Endothelial cell (in vitro differentiated cells): ENCODE measurements around the gene KNTC1. TPM values are rescaled to one million over a fixed set of nuclear protein-coding genes. Genes with fewer than 3 reads are reported as not detected.

Source experiments
- DNase-seq: peaks from one replicate; pipeline ENCODE4 v3.0.0; 2021; ENCODE audit warnings: low spot score
- H3K27ac Mint-ChIP-seq: one replicate; pipeline ENCODE4 v1.8.0; 2021; ENCODE audit warnings: mixed read lengths, inconsistent platforms; ENCODE audit not compliant: unreplicated experiment
- H3K27me3 Mint-ChIP-seq: one replicate; pipeline ENCODE4 v1.8.0; 2021; ENCODE audit warnings: mild to moderate bottlenecking, moderate library complexity, mixed read lengths, inconsistent platforms; ENCODE audit not compliant: unreplicated experiment
- H3K36me3 Mint-ChIP-seq: one replicate; pipeline ENCODE4 v1.8.0; 2021; ENCODE audit warnings: mild to moderate bottlenecking, low read depth, mixed read lengths, inconsistent platforms; ENCODE audit not compliant: unreplicated experiment
- H3K4me1 Mint-ChIP-seq: one replicate; pipeline ENCODE4 v1.8.0; 2021; ENCODE audit warnings: mild to moderate bottlenecking, mixed read lengths, inconsistent platforms; ENCODE audit not compliant: unreplicated experiment
- H3K4me3 Mint-ChIP-seq: one replicate; pipeline ENCODE4 v1.8.0; 2021; ENCODE audit warnings: mild to moderate bottlenecking, mixed read lengths, inconsistent platforms; ENCODE audit not compliant: unreplicated experiment
- H3K9me3 Mint-ChIP-seq: one replicate; pipeline ENCODE4 v1.8.0; 2021; ENCODE audit warnings: mixed read lengths, inconsistent platforms; ENCODE audit not compliant: unreplicated experiment
- CTCF ChIP-seq: fragments of 200-600 bp; sonication (generic); IDR thresholded peaks from one replicate; pipeline ENCODE4 v1.5.0; 2021; ENCODE audit warnings: antibody characterized with exemption; ENCODE audit not compliant: unreplicated experiment
- total RNA-seq: library from RNA; stranded (reverse); fragmentation: NEBNext Ultra II Directional; extraction: Animal tissue kit (Norgen Biotek cat#: 25700); gene quantifications from one replicate; pipeline ENCODE4 v1.2.1, GENCODE V29; 2021; ENCODE audit not compliant: unreplicated experiment

The KNTC1 gene
- total RNA-seq, 1 donor from 2014 or later = 32.6 TPM

DNA sequence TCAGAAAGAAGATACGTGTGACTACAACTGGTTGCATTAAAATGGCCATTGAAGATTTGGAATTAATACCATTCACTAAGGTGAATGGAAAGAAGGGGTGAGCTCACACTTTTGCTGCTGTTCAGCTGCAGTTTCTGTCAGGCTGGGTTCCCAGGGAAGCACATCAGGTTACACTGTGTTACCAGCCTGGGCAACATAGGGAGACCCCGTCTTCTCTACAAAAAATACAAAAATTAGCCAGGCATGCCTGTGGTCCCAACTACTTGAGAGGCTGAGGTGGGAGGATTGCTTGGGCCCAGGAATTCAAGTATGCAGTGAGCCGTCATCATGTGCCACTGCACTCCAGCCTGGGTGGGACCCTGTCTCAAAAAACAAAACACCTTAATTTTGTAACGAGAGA lies 13.4 kb upstream of the KNTC1 start:
- TF ChIP-seq CTCF = no peak
- H3K9me3 Mint-ChIP-seq = no peaks in the 10 kb centered on the region
- H3K36me3 Mint-ChIP-seq = peaks cover 47% of the 10 kb centered on the region
- H3K27me3 Mint-ChIP-seq = no peaks in the 10 kb centered on the region
- H3K4me3 Mint-ChIP-seq = no peak overlapping the region
- no peak overlapping the region for H3K27ac Mint-ChIP-seq
- H3K4me1 Mint-ChIP-seq = no peaks in the 10 kb centered on the region
- DNase-seq = no peak

DNA sequence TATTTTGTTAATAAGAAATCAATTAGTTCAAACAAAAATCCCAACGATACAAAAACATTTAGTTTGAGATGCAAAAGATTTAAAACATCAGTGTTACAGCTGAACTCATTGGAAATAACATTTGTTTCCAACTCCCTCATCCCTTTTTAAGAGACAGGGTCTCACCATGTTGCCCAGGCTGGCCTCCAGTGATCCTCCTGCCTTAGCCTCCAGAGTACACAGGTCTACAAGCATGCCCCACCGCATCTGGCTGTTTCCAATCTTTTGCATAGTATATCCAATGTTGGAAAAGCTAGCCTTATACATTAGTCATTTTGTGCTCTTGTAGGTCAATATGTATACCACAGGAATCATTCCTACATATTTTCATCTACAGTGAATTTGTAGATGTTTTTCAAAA lies 11.8 kb upstream of the KNTC1 start:
- Mint-ChIP-seq H3K27ac (no peak overlapping the region), H3K27me3 (no peaks in the 10 kb centered on the region)
- DNase-seq = no peak

DNA sequence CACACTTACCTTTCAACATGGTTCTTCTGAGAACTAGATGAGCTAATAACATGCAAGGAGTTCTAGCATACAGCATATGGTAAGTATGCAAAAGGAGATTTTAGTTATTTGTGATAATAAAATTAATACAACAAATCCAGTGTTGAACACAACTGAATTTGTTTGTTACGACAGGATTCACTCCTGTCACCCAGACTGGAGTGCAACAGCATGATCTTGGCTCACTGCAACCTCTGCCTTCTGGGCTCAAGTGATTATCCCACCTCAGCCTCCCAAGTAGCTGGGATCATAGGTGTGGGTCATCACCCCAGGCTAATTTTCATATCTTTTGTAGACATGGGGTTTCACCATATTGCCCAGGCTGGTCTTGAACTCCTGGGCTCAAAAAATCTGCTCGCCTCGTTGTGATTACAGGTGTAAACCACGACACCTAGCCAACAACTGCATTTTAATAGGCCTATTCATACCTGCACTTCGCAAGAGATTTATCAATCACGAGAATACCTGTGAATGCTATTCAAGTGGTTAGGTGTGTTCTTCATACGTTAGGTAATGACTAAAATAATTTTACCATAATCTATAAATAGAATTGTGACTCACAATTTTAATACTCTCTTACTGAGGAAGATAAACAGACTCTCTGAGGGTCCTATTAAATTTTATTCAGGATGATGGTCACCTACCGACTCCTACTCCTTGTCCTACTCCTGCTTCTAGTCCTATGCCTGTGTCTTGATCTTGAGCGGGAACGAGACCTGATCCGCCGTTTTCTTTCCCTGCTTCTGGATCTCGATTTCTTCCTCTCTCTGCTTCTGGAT lies 10.3 kb upstream of the KNTC1 start:
- TF ChIP-seq CTCF = no peak
- Mint-ChIP-seq H3K9me3 (no peaks in the 10 kb centered on the region), H3K27me3 (no peaks in the 10 kb centered on the region), H3K36me3 (peaks cover 48% of the 10 kb centered on the region), H3K27ac (peak overlapping the region; percentile 46), H3K4me3 (peak overlapping the region; percentile 58), H3K4me1 (peaks cover 3% of the 10 kb centered on the region)
- no peak for DNase-seq

More for the DNA sequence above, 11.8 kb upstream of the KNTC1 start:
- Mint-ChIP-seq H3K4me3 (no peak overlapping the region), H3K4me1 (no peaks in the 10 kb centered on the region), H3K36me3 (peaks cover 46% of the 10 kb centered on the region), H3K9me3 (no peaks in the 10 kb centered on the region)
- TF ChIP-seq CTCF = no peak

DNA sequence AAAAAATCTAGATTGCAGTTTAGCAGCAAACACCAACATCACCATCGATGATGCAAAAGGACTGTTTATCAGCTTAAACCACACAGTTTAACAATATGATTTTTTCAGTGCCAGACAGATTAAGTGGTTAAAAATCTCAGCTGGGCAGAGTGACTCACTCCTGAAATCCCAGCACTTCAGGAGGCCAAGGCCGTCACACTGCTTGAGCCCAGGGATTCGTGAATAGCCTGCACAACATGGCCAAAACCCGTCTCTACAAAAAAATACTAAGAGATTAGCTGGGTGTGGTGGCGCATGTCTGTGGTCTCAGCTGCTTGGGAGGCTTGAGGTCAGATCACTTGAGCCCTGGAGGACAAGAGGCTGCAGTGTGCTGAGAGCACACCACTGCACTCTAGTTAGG lies 9.2 kb upstream of the KNTC1 start:
- H3K36me3 Mint-ChIP-seq = peaks cover 50% of the 10 kb centered on the region
- H3K27me3 Mint-ChIP-seq = no peaks in the 10 kb centered on the region
- H3K27ac Mint-ChIP-seq = no peak overlapping the region
- H3K4me3 Mint-ChIP-seq = no peak overlapping the region
- no peaks in the 10 kb centered on the region for H3K9me3 Mint-ChIP-seq
- no peak for DNase-seq
- peaks cover 4% of the 10 kb centered on the region for H3K4me1 Mint-ChIP-seq
- no peak for TF ChIP-seq CTCF

DNA sequence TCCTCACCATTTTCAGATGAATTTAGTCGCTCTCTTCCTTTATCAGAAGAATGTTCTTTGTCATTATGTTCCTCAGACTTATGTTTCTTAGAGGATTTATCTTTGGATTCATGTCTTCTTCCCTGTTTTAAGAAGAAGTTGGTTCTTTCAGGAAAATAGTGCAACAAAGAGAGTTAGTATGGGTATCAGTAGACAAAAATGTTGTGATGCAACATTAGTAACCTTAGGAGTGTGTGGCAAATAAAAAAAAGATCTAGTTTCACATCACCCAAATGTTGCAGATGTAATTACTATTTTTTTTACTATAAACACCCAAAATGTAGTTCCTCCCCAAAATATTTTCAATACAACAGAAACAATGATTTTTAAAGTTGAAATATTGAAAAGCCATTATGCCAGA lies 8.1 kb upstream of the KNTC1 start:
- Mint-ChIP-seq H3K9me3 (no peaks in the 10 kb centered on the region), H3K36me3 (peaks cover 54% of the 10 kb centered on the region), H3K27me3 (no peaks in the 10 kb centered on the region), H3K4me1 (peaks cover 12% of the 10 kb centered on the region), H3K27ac (no peak overlapping the region), H3K4me3 (no peak overlapping the region)
- TF ChIP-seq CTCF = no peak
- DNase-seq = no peak
